GM10266 (cell line): ENCODE data around the gene CCR5.
"Not testable (repeated sequence)": the region's sequence is repeated elsewhere in the genome, so short reads cannot be mapped to it uniquely, and the experiment has no call there.

Experiments
- DNase-seq: peaks from one replicate; pipeline ENCODE4 v3.0.0; 2012; ENCODE audit errors: extremely low spot score
- CTCF ChIP-seq: IDR thresholded peaks from 2 replicates; pipeline ENCODE4 v1.5.1; 2012; ENCODE audit warnings: mild to moderate bottlenecking, low read depth; ENCODE audit not compliant: control insufficient read depth, insufficient read depth; ENCODE audit errors: missing control alignments

Gene CCR5

GRCh38 chr3:46398186-46398955 lies 27.6 kb downstream of the CCR5 start:
- no peak for DNase-seq
- TF ChIP-seq CTCF = no peak

GRCh38 chr3:46399098-46399497 lies 28.4 kb downstream of the CCR5 start:
- TF ChIP-seq CTCF = no peak
- DNase-seq = no peak

GRCh38 chr3:46399557-46399956 lies 28.8 kb downstream of the CCR5 start:
- no peak for TF ChIP-seq CTCF

GRCh38 chr3:46400000-46400734 lies 29.4 kb downstream of the CCR5 start:
- no peak for TF ChIP-seq CTCF
- no peak for DNase-seq

More at GRCh38 chr3:46399557-46399956, 28.8 kb downstream of the CCR5 start:
- DNase-seq = no peak

- no peak for TF ChIP-seq CTCF
- DNase-seq = no peak
Measured at GRCh38 chr3:46400846-46401245, 30.1 kb downstream of the CCR5 start.

GRCh38 chr3:46401579-46401978 lies 30.8 kb downstream of the CCR5 start:
- TF ChIP-seq CTCF = no peak
- DNase-seq = no peak

GRCh38 chr3:46402902-46403301 lies 32.2 kb downstream of the CCR5 start:
- DNase-seq = not testable (repeated sequence)
